ENCODE data around the gene LRRFIP1.
A peak's percentile ranks its signal among the peaks of the same experiment; 100 is the strongest.
"Not testable (repeated sequence)": the region's sequence is repeated elsewhere in the genome, so short reads cannot be mapped to it uniquely, and the experiment has no call there.

The LRRFIP1 gene

GRCh38 chr2:237603049-237603717 lies 24.2 kb upstream of the LRRFIP1 start:
- H2AFZ ChIP-seq (ENCODE audit: low read depth, low read length): no peak overlapping the region
- no peak overlapping the region for H3K4me3 ChIP-seq (ENCODE audit: low read length)
- H3K4me1 ChIP-seq (ENCODE audit: insufficient read depth, low read length): peaks cover 4% of the 10 kb centered on the region
- no peaks in the 10 kb centered on the region for H3K36me3 ChIP-seq (ENCODE audit: insufficient read depth, low read length)
- peaks cover 4% of the 10 kb centered on the region for H3K27me3 ChIP-seq (ENCODE audit: insufficient read depth, low read length)
- H3K9me3 ChIP-seq (ENCODE audit: low read length): no peaks in the 10 kb centered on the region

- no peaks in the 10 kb centered on the region for H3K9me3 ChIP-seq (ENCODE audit: low read length)
- peaks cover 4% of the 10 kb centered on the region for H3K4me1 ChIP-seq (ENCODE audit: insufficient read depth, low read length)
- peaks cover 4% of the 10 kb centered on the region for H3K27me3 ChIP-seq (ENCODE audit: insufficient read depth, low read length)
- H3K4me3 ChIP-seq (ENCODE audit: low read length): no peak overlapping the region
- H3K36me3 ChIP-seq (ENCODE audit: insufficient read depth, low read length): no peaks in the 10 kb centered on the region
- H2AFZ ChIP-seq (ENCODE audit: low read depth, low read length): peak overlapping the region; percentile 42
These were observed 23.5 kb upstream of the LRRFIP1 start for GRCh38 chr2:237603718-237604362.

GRCh38 chr2:237604391-237604790 lies 23.0 kb upstream of the LRRFIP1 start:
- Histone ChIP-seq H3K36me3 (ENCODE audit: insufficient read depth, low read length) (no peaks in the 10 kb centered on the region), H3K4me3 (ENCODE audit: low read length) (no peak overlapping the region), H2AFZ (ENCODE audit: low read depth, low read length) (no peak overlapping the region), H3K9me3 (ENCODE audit: low read length) (no peaks in the 10 kb centered on the region), H3K4me1 (ENCODE audit: insufficient read depth, low read length) (peaks cover 4% of the 10 kb centered on the region), H3K27me3 (ENCODE audit: insufficient read depth, low read length) (peaks cover 4% of the 10 kb centered on the region)

GRCh38 chr2:237604960-237605359 lies 22.4 kb upstream of the LRRFIP1 start:
- Histone ChIP-seq H3K4me3 (ENCODE audit: low read length) (no peak overlapping the region), H3K27me3 (ENCODE audit: insufficient read depth, low read length) (peaks cover 3% of the 10 kb centered on the region)

GRCh38 chr2:237606522-237606921 lies 20.9 kb upstream of the LRRFIP1 start:
- H3K27me3 ChIP-seq (ENCODE audit: insufficient read depth, low read length); H2AFZ ChIP-seq (ENCODE audit: low read depth, low read length); H3K4me3 ChIP-seq (ENCODE audit: low read length); H3K4me1 ChIP-seq (ENCODE audit: insufficient read depth, low read length); H3K9me3 ChIP-seq (ENCODE audit: low read length); H3K36me3 ChIP-seq (ENCODE audit: insufficient read depth, low read length): not testable (repeated sequence)

More at GRCh38 chr2:237604960-237605359, 22.4 kb upstream of the LRRFIP1 start:
- no peaks in the 10 kb centered on the region for H3K9me3 ChIP-seq (ENCODE audit: low read length)
- H3K4me1 ChIP-seq (ENCODE audit: insufficient read depth, low read length): peaks cover 4% of the 10 kb centered on the region
- no peak overlapping the region for H2AFZ ChIP-seq (ENCODE audit: low read depth, low read length)
- H3K36me3 ChIP-seq (ENCODE audit: insufficient read depth, low read length): no peaks in the 10 kb centered on the region

GRCh38 chr2:237612527-237613357 lies 14.6 kb upstream of the LRRFIP1 start:
- Histone ChIP-seq H3K4me1 (ENCODE audit: insufficient read depth, low read length) (no peaks in the 10 kb centered on the region), H3K36me3 (ENCODE audit: insufficient read depth, low read length) (no peaks in the 10 kb centered on the region), H3K4me3 (ENCODE audit: low read length) (no peak overlapping the region), H2AFZ (ENCODE audit: low read depth, low read length) (no peak overlapping the region), H3K27me3 (ENCODE audit: insufficient read depth, low read length) (peaks cover 5% of the 10 kb centered on the region), H3K9me3 (ENCODE audit: low read length) (no peaks in the 10 kb centered on the region)

- Histone ChIP-seq H3K36me3 (ENCODE audit: insufficient read depth, low read length) (no peaks in the 10 kb centered on the region), H3K27me3 (ENCODE audit: insufficient read depth, low read length) (peaks cover 5% of the 10 kb centered on the region), H2AFZ (ENCODE audit: low read depth, low read length) (no peak overlapping the region), H3K4me1 (ENCODE audit: insufficient read depth, low read length) (no peaks in the 10 kb centered on the region), H3K9me3 (ENCODE audit: low read length) (no peaks in the 10 kb centered on the region), H3K4me3 (ENCODE audit: low read length) (no peak overlapping the region)
These were observed 13.7 kb upstream of the LRRFIP1 start for GRCh38 chr2:237613679-237614078.

- no peaks in the 10 kb centered on the region for H3K9me3 ChIP-seq (ENCODE audit: low read length)
- peaks cover 5% of the 10 kb centered on the region for H3K27me3 ChIP-seq (ENCODE audit: insufficient read depth, low read length)
- no peaks in the 10 kb centered on the region for H3K36me3 ChIP-seq (ENCODE audit: insufficient read depth, low read length)
- H3K4me1 ChIP-seq (ENCODE audit: insufficient read depth, low read length): no peaks in the 10 kb centered on the region
- H3K4me3 ChIP-seq (ENCODE audit: low read length): no peak overlapping the region
- H2AFZ ChIP-seq (ENCODE audit: low read depth, low read length): no peak overlapping the region
These were observed 13.2 kb upstream of the LRRFIP1 start for GRCh38 chr2:237614151-237614720.

GRCh38 chr2:237615631-237616249 lies 11.6 kb upstream of the LRRFIP1 start:
- H3K4me1 ChIP-seq (ENCODE audit: insufficient read depth, low read length): no peaks in the 10 kb centered on the region
- no peak overlapping the region for H3K4me3 ChIP-seq (ENCODE audit: low read length)
- no peak overlapping the region for H2AFZ ChIP-seq (ENCODE audit: low read depth, low read length)
- H3K36me3 ChIP-seq (ENCODE audit: insufficient read depth, low read length): no peaks in the 10 kb centered on the region
- peaks cover 5% of the 10 kb centered on the region for H3K27me3 ChIP-seq (ENCODE audit: insufficient read depth, low read length)
- H3K9me3 ChIP-seq (ENCODE audit: low read length): no peaks in the 10 kb centered on the region

- no peaks in the 10 kb centered on the region for H3K4me1 ChIP-seq (ENCODE audit: insufficient read depth, low read length)
- H3K4me3 ChIP-seq (ENCODE audit: low read length): no peak overlapping the region
- H3K27me3 ChIP-seq (ENCODE audit: insufficient read depth, low read length): peaks cover 5% of the 10 kb centered on the region
- no peaks in the 10 kb centered on the region for H3K9me3 ChIP-seq (ENCODE audit: low read length)
- no peaks in the 10 kb centered on the region for H3K36me3 ChIP-seq (ENCODE audit: insufficient read depth, low read length)
- no peak overlapping the region for H2AFZ ChIP-seq (ENCODE audit: low read depth, low read length)
These were observed 11.0 kb upstream of the LRRFIP1 start for GRCh38 chr2:237616373-237616733.

- H3K4me1 ChIP-seq (ENCODE audit: insufficient read depth, low read length): no peaks in the 10 kb centered on the region
- H2AFZ ChIP-seq (ENCODE audit: low read depth, low read length): no peak overlapping the region
- H3K4me3 ChIP-seq (ENCODE audit: low read length): no peak overlapping the region
These were observed 10.4 kb upstream of the LRRFIP1 start for GRCh38 chr2:237616734-237617586.

GRCh38 chr2:237617587-237617982 lies 9.8 kb upstream of the LRRFIP1 start:
- no peak overlapping the region for H3K4me3 ChIP-seq (ENCODE audit: low read length)
- H3K9me3 ChIP-seq (ENCODE audit: low read length): no peaks in the 10 kb centered on the region

More at GRCh38 chr2:237616734-237617586, 10.4 kb upstream of the LRRFIP1 start:
- Histone ChIP-seq H3K36me3 (ENCODE audit: insufficient read depth, low read length) (no peaks in the 10 kb centered on the region), H3K9me3 (ENCODE audit: low read length) (no peaks in the 10 kb centered on the region), H3K27me3 (ENCODE audit: insufficient read depth, low read length) (peaks cover 5% of the 10 kb centered on the region)

More at GRCh38 chr2:237617587-237617982, 9.8 kb upstream of the LRRFIP1 start:
- H3K27me3 ChIP-seq (ENCODE audit: insufficient read depth, low read length): peaks cover 5% of the 10 kb centered on the region
- no peak overlapping the region for H2AFZ ChIP-seq (ENCODE audit: low read depth, low read length)
- H3K4me1 ChIP-seq (ENCODE audit: insufficient read depth, low read length): no peaks in the 10 kb centered on the region
- H3K36me3 ChIP-seq (ENCODE audit: insufficient read depth, low read length): no peaks in the 10 kb centered on the region

Measured in neuron (in vitro differentiated cells).